HK-2 (cell line): Measurements from ENCODE around the gene ZBTB5.
"Not testable (repeated sequence)": the region's sequence is repeated elsewhere in the genome, so short reads cannot be mapped to it uniquely, and the experiment has no call there.

Experiments
- DNase-seq: peaks from one replicate; pipeline ENCODE4 v3.0.0-alpha.2; 2018; ENCODE audit not compliant: unreplicated experiment

The ZBTB5 gene

DNA sequence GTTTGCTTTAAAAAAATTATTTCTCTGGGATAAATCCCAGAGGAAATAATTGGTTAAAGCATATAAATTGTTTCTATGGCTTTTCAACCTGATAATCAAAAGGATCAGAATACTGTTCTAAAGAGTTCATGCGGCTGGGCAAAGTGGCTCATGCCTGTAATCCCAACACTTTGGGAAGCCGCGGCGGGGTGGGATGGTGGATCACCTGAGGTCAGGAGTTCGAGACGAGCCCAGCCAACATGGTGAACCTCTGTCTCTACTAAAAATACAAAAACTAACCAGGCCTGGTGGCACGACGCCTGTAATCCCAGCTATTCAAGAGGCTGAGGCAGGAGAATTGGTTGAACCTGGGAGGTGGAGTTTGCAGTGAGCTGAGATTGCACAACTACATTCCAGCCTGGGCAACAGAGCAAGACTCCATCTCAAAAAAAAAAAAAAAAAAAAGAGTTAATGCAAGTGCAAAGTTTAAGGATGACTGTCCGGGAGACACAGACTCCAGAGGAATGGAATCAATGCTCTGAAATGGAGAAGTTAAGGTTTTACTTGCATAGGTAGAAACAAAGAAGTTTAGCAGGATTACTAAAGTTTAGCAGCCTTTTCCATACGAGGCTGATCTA lies 59.4 kb downstream of the ZBTB5 start:
- DNase-seq, result no peak

DNA sequence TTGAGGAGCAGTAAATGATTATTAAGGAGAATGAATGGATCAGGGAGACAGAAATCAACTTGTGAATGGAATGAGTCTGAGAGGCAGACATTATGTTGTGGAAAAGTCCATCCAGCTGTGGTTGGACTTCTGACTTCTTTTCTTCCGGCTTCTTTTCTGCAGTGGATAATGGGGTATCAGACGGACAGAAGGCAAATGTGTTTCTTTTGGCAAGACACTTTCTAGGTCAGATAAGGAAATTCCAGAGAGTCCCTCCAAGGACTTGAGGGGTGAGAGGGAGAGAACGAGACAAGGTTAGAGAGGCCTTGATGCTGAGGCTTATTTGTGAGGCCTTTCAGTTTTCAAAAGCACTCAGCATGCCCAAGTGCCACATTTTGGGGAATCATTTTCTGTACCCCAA lies 59.9 kb downstream of the ZBTB5 start:
- DNase-seq, result no peak

DNA sequence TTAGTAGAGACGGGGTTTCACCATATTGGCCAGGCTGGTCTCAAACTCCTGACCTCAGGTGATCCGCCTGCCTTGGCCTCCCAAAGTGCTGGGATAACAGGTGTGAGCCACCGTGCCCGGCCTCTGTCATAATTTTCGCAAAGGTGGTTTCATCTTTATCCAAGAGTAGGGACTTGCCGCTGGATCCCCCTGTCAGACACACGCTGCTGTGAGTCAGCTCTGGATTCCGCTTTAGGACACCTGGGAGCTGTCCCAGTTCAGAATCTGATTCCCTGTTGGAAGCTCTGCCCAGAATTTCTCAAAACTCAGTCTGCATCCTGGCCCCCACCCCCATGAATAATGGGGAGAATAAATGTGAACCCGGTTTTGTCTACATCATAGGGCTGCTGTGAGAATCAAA lies 60.7 kb downstream of the ZBTB5 start:
- no peak for DNase-seq

DNA sequence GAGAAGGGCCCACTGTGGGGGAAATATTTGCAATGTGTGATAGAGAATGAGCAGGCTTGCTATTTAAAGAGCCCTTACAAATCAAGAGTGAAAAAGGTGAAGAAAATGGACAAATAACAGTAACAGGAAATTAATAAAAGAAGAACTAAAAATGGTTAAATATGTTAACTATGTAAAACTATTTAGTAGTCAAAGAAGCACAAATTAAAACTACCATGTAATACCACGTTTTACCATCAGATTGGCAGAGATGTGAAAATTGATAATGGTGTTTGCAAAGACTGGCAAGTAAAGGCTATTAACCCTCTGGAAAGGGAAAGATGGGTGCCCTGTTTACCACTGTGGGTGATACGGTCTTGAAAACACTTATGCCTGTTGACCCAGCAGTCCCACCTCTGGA lies 65.9 kb downstream of the ZBTB5 start:
- DNase-seq, result no peak

DNA sequence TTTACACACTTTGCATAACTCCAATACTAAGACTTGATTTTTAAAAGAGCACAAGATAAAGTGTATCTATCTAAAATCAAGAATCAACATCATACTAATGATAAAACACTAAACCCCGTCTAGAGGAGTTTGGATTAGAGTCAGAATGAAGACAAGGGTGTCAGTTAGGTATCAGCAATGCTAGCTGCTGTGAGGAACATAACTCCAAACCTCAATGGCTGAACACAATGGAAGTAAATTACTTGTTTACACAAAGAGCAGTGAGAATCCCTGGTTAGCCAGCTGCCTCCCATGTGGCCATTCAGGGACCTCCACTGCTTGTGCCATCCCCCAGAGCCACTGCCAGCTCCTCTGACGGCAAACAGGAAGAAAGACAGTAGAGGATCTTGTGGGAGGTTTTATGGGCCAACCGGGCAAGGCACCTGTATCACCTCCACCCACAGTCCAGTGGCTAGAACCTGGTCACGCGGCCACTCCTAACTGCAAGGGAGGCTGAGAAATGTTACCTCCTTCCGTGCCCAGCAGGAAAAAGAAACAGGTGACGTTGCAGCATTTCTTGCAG lies 66.7 kb downstream of the ZBTB5 start:
- DNase-seq, result no peak

DNA sequence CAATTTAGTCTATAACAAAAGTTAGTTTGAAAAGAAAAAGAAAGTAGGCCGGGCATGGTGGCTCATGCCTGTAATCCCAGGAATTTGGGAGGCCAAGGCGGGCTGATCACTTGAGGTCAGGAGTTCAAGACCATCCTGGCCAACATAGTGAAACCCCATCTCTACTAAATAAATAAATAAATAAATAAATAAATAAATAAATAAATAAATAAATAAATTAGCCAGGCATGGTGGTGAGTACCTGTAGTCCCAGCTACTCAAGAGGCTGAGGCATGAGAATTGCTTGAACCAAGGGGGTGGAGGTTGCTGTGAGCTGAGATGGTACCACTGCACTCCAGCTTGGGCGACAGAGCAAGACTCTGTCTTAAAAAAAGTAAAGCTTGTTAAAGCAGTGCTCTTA lies 67.3 kb downstream of the ZBTB5 start:
- DNase-seq, result not testable (repeated sequence)

DNA sequence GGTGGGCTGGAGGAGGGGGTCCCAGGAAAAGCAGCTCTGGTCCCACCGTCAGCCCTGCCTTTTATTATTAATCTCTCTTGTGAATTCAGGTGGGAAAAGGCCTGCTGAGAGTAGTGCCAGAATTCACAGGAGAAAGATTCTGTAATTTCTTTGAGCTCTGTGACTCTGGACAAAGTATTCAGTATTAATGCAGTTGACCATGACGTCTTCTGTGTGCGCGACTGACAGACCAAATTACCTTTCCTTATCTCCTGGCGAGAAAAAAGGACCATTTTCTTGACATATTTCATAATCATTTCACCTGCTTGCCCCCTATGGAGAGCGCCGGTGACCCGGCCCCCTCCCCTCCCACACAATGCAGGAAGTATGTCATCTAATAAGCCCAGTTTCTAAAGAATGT lies 69.6 kb downstream of the ZBTB5 start:
- DNase-seq, result no peak

DNA sequence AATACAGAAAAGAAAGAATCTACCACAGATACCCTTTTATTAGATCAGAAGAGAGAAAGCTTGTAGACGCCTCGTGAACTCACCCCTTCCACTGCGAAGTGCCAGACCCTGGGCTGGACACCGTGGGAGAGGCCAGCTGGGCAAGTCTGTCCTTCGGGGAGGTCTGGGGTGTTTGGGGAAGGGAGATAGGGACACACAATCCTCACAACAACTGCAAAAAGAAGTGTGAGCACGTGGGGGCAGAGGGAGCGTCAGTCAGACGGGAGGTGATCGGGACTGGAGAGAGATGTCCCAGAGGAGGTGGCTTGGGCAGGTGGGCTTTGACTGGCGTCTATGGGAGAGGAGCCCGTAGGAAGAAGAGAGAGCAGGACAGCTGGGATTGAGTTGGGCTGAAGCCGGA lies 70.0 kb downstream of the ZBTB5 start:
- DNase-seq, result no peak

DNA sequence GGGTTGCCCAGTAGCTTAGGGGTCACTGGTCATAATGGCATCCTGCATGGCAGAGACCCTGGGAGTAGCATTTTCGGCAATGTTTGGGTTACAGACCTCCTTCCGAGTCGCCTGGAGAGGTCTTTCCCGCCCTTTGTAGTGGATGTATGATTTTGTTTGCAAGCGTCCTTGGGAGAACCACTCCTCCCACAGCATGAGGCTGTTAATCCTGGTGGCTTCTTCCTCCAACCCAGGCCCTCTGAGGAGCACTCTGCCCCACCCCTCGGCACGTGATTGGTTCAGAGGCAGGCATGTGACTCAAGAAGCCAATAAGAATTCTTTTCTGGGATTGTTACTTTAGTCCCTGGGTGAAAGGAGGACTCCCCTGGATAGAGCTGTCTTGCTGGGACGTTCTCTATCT lies 73.0 kb downstream of the ZBTB5 start:
- DNase-seq, result no peak

DNA sequence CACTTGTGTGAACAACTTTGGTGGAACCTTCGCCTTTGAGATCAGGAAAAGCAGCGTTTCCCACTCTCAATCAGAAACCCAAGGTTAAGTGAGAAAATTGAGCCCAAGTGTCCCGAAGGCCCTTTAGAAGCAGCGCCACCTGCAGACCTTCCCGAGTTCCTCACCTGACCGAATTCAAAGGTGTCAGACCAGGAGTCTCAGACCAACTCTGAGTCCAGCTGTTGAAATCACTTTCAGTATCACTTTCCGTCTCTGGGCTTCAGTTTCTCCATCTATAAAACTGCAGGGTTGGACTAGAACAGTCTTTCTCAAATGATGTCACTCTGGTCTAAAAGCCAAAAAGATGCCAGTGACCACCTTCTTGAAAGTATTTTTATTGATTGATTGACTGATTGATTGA lies 74.5 kb downstream of the ZBTB5 start:
- no peak for DNase-seq
